ENCODE data around the gene GTPBP3. TPM values are rescaled to one million over a fixed set of nuclear protein-coding genes. Genes with fewer than 3 reads are reported as not detected.

Gene GTPBP3
- total and polyA plus RNA-seq, 9 of the 15 experiments (the other 6 are each of a cell fraction or from before 2014, with no cell fraction given) = 4.9 to 124 (median 22.6) TPM

- TF ChIP-seq ZNF77 (CRISPR knock-in tag; IDR thresholded peaks at IDR 0.05) (no peak), U2AF2 (optimal IDR thresholded peaks at IDR 0.05; ENCODE audit: low read depth, low read length) (no peak), ZNF408 (CRISPR knock-in tag; IDR thresholded peaks at IDR 0.05; ENCODE audit: low read depth) (no peak), ZNF589 (CRISPR knock-in tag; IDR thresholded peaks at IDR 0.05; ENCODE audit: low read depth) (no peak), MAZ (CRISPR knock-in tag; conservative IDR thresholded peaks at IDR 0.05 in 1 of 2, IDR thresholded peaks at IDR 0.05 in 1 of 2) (peak; percentile 68 to 88), ZC3H8 (IDR thresholded peaks at IDR 0.05) (no peak), ZNF586 (CRISPR knock-in tag; conservative IDR thresholded peaks at IDR 0.05) (no peak), TBP (optimal IDR thresholded peaks at IDR 0.05; ENCODE audit: low read depth, low read length) (no peak), ZNF316 (IDR thresholded peaks at IDR 0.05) (no peak), ZNF431 (CRISPR knock-in tag; IDR thresholded peaks at IDR 0.05) (0 out of 2 replicates have a peak, but pooled peaks have one; percentile 18), CCNT2 (IDR thresholded peaks at IDR 0.05; ENCODE audit: borderline replicate concordance, extremely low read depth, insufficient read length, low read depth, low read length) (peak; percentile 43), RERE (CRISPR knock-in tag; IDR thresholded peaks at IDR 0.05; ENCODE audit: borderline replicate concordance) (no peak), NFXL1 (CRISPR knock-in tag; IDR thresholded peaks at IDR 0.05) (no peak), CLOCK (CRISPR knock-in tag; IDR thresholded peaks at IDR 0.05; ENCODE audit: borderline replicate concordance) (no peak), MEIS2 (IDR thresholded peaks at IDR 0.05; ENCODE audit: partially characterized antibody) (no peak), PTTG1 (tag; IDR thresholded peaks at IDR 0.05; ENCODE audit: low read depth) (no peak), NCOA1 (IDR thresholded peaks at IDR 0.05; ENCODE audit: low read depth) (0 out of 2 replicates have a peak, but pooled peaks have one; percentile 49), CTCF (IDR thresholded peaks at IDR 0.05 in 2 of 3, conservative IDR thresholded peaks at IDR 0.05 in 1 of 3; ENCODE audit: insufficient read depth in 2 of 3, low read depth in 1 of 3, low read length in 3 of 3) (peak; percentile 88 to 96 (median 91))
Observed at GRCh38 chr19:17292301-17293074, 44.9 kb upstream of the GTPBP3 start (continued).
